RPMI7951 (cell line): ENCODE data around the gene UPK3A. TPM values are rescaled to one million over a fixed set of nuclear protein-coding genes. Genes with fewer than 3 reads are reported as not detected.

Experiments
- DNase-seq: peaks from one replicate; pipeline ENCODE4 v3.0.0-alpha.2; 2012; ENCODE audit warnings: low read depth
- total RNA-seq: library from RNA; depleted of rRNA; stranded (reverse); fragments of >200 nt; shearing (Covaris generic); gene quantifications from 2 replicates; pipeline ENCODE4 v1.2.3, GENCODE V29; 2014; rRNA removed

Gene UPK3A
- total RNA-seq, 1 experiment from 2014 or later = not detected

- DNase-seq = no peak
Observed at GRCh38 chr22:45329530-45329936, 44.8 kb downstream of the UPK3A start.

GRCh38 chr22:45330548-45330947 lies 45.8 kb downstream of the UPK3A start:
- no peak for DNase-seq

GRCh38 chr22:45331486-45331885 lies 46.7 kb downstream of the UPK3A start:
- no peak for DNase-seq

GRCh38 chr22:45332001-45332400 lies 47.3 kb downstream of the UPK3A start:
- DNase-seq = no peak

- DNase-seq = no peak
Observed at GRCh38 chr22:45334068-45334467, 49.3 kb downstream of the UPK3A start.

- no peak for DNase-seq
Observed at GRCh38 chr22:45334528-45334927, 49.8 kb downstream of the UPK3A start.

- DNase-seq = no peak
Observed at GRCh38 chr22:45335021-45335818, 50.5 kb downstream of the UPK3A start.

GRCh38 chr22:45335854-45336522 lies 51.2 kb downstream of the UPK3A start:
- no peak for DNase-seq

- DNase-seq = no peak
Observed at GRCh38 chr22:45336971-45337431, 52.3 kb downstream of the UPK3A start.

GRCh38 chr22:45337536-45337935 lies 52.8 kb downstream of the UPK3A start:
- no peak for DNase-seq

GRCh38 chr22:45338795-45339194 lies 54.0 kb downstream of the UPK3A start:
- DNase-seq = no peak

GRCh38 chr22:45340323-45340722 lies 55.6 kb downstream of the UPK3A start:
- DNase-seq = no peak

GRCh38 chr22:45341498-45341897 lies 56.7 kb downstream of the UPK3A start:
- no peak for DNase-seq

GRCh38 chr22:45343143-45343542 lies 58.4 kb downstream of the UPK3A start:
- no peak for DNase-seq

GRCh38 chr22:45344334-45344733 lies 59.6 kb downstream of the UPK3A start:
- DNase-seq = no peak

Other genes starting within 250 kb of the UPK3A start
- 38.1 TPM in 2 replicates for gene NUP50, start 121.0 kb upstream of the UPK3A start, total RNA-seq
- 24.0 and 29.2 TPM in 2 replicates for gene KIAA0930, start 44.1 kb upstream of the UPK3A start, total RNA-seq
- gene FAM118A, start 25.0 kb downstream of the UPK3A start, total RNA-seq = 6.8 and 11.7 TPM in 2 replicates
- gene SMC1B, start 128.7 kb downstream of the UPK3A start, total RNA-seq = 0.12 and 0.59 TPM in 2 replicates
- gene RIBC2, start 128.7 kb downstream of the UPK3A start, total RNA-seq = 3.7 and 5.5 TPM in 2 replicates
- gene FBLN1, start 217.9 kb downstream of the UPK3A start, total RNA-seq = 1.7 and 2.1 TPM in 2 replicates